A549 (cell line): ENCODE measurements around the gene CACFD1. TPM values are rescaled to one million over a fixed set of nuclear protein-coding genes. Genes with fewer than 3 reads are reported as not detected.

Source experiments
- ATAC-seq, 2 experiments: fragments of 200-7000 bp in 1 of 2; fragments of >200 bp in 1 of 2; cut with Nextera tagmentation in 1 of 2; cut with Tn5 transposase in 1 of 2; 3 replicates each; pipeline versions ENCODE4 v1.8.0 to v1.9.1; 2018 to 2020; ENCODE audit warnings: mild to moderate bottlenecking in 1 of 2, moderate library complexity in 1 of 2
- CTCF ChIA-PET: fragments of 300-600 bp; sonication (Branson Sonifier 250); formaldehyde crosslinking; extraction: SDS; loops from one replicate; lab custom pipeline; 2021; ENCODE audit warnings: antibody characterized with exemption, inconsistent platforms; lab: Yijun Ruan, JAX
- POLR2A ChIA-PET: fragments of 350-600 bp; formaldehyde crosslinking; extraction: SDS; loops from one replicate; lab custom pipeline; 2021; ENCODE audit warnings: antibody characterized with exemption, inconsistent platforms; lab: Yijun Ruan, JAX
- DNase-seq, 2 experiments: peaks; one replicate each; pipeline versions ENCODE4 v3.0.0 to v3.0.0-alpha.2; 2011 to 2016; ENCODE audit warnings: low read depth in 1 of 2, low spot score in 1 of 2
- FAIRE-seq: peaks from 2 replicates; lab custom pipeline; 2011; peaks lifted over from hg19 to GRCh38; lab: Jason Lieb, UNC
- H3K27ac ChIP-seq, 2 experiments: fragments of >200 bp; sonication (Bioruptor Twin); formaldehyde crosslinking; 3 replicates each; pipeline ENCODE4 v1.5.1; 2016 to 2017
- H3K4me1 ChIP-seq: fragments of >200 bp; sonication (Bioruptor Twin); formaldehyde crosslinking; 3 replicates; pipeline ENCODE4 v1.6.1; 2016
- H3K4me2 ChIP-seq: fragments of >200 bp; sonication (Bioruptor Twin); formaldehyde crosslinking; 3 replicates; pipeline ENCODE4 v1.6.1; 2016
- H3K4me3 ChIP-seq: fragments of >200 bp; sonication (Bioruptor Twin); formaldehyde crosslinking; 3 replicates; pipeline ENCODE4 v1.5.1; 2016
- H3K9me3 ChIP-seq: fragments of >200 bp; sonication (Bioruptor Twin); formaldehyde crosslinking; 3 replicates; pipeline ENCODE4 v1.6.1; 2016
- ATOH8 ChIP-seq: fragments of 250-450 bp; sonication (Bioruptor Pico); IDR thresholded peaks from 2 replicates; pipeline ENCODE4 v1.5.0; 2020; ENCODE audit warnings: low read depth, mild to moderate bottlenecking, moderate library complexity
- BCL3 ChIP-seq: fragments of >200 bp; sonication (Bioruptor Twin); formaldehyde crosslinking; IDR thresholded peaks from 3 replicates; pipeline ENCODE4 v1.6.1; 2016
- CHD4 ChIP-seq: fragments of 200-600 bp; sonication (generic); IDR thresholded peaks from 2 replicates; pipeline ENCODE4 v1.6.1; 2016; ENCODE audit warnings: antibody characterized with exemption, mild to moderate bottlenecking, borderline replicate concordance
- CTCF ChIP-seq: fragments of >200 bp; sonication (Bioruptor Twin); formaldehyde crosslinking; IDR thresholded peaks from 3 replicates; pipeline ENCODE4 v1.5.1; 2016
- E2F6 ChIP-seq: IDR thresholded peaks from 2 replicates; pipeline ENCODE4 v1.6.1; 2012; ENCODE audit warnings: low read depth, borderline replicate concordance
- EHF ChIP-seq: fragments of 250-450 bp; sonication (Bioruptor Pico); IDR thresholded peaks from 2 replicates; pipeline ENCODE4 v1.5.0; 2020; ENCODE audit warnings: mild to moderate bottlenecking
- FOSL2 ChIP-seq, 2 experiments: fragments of 450-650 bp in 1 of 2; fragments of >200 bp in 1 of 2; sonication (Bioruptor Twin) in 1 of 2; formaldehyde crosslinking; IDR thresholded peaks; 2 replicates each; pipeline versions ENCODE4 v1.5.0 to v1.6.1; 2016 to 2020; ENCODE audit warnings: mild to moderate bottlenecking in 1 of 2, moderate library complexity in 1 of 2
- GATA3 ChIP-seq: IDR thresholded peaks from 2 replicates; pipeline ENCODE4 v1.6.1; 2012; ENCODE audit warnings: borderline replicate concordance
- HOXA7 ChIP-seq: fragments of 250-450 bp; sonication (Bioruptor Pico); IDR thresholded peaks from 2 replicates; pipeline ENCODE4 v1.5.0; 2020; ENCODE audit warnings: mild to moderate bottlenecking, moderate library complexity
- HOXB5 ChIP-seq: fragments of 250-450 bp; sonication (Bioruptor Pico); IDR thresholded peaks from 2 replicates; pipeline ENCODE4 v1.5.0; 2020; ENCODE audit warnings: mild to moderate bottlenecking, moderate library complexity
- JUN ChIP-seq, 2 experiments: fragments of >200 bp; sonication (Bioruptor Twin); formaldehyde crosslinking; IDR thresholded peaks; 2 replicates in 1 of 2; 3 replicates in 1 of 2; pipeline ENCODE4 v1.6.1; 2016 to 2017
- KDM5A ChIP-seq: fragments of 200-600 bp; sonication (generic); IDR thresholded peaks from 2 replicates; pipeline ENCODE4 v1.6.1; 2016; ENCODE audit warnings: antibody characterized with exemption, mild to moderate bottlenecking
- MAX ChIP-seq: IDR thresholded peaks from 2 replicates; pipeline ENCODE4 v1.6.1; 2012
- MYC ChIP-seq: IDR thresholded peaks from 2 replicates; pipeline ENCODE4 v1.6.1; 2012; ENCODE audit warnings: mild to moderate bottlenecking, inconsistent platforms, low read length, improper control_type of control experiment, borderline replicate concordance
- NPAS2 ChIP-seq: fragments of 250-450 bp; sonication (Bioruptor Pico); IDR thresholded peaks from 2 replicates; pipeline ENCODE4 v1.8.0; 2022; ENCODE audit warnings: mild to moderate bottlenecking, moderate library complexity, borderline replicate concordance
- PBX3 ChIP-seq: IDR thresholded peaks from 2 replicates; pipeline ENCODE4 v1.6.1; 2012
- POLR2A ChIP-seq: IDR thresholded peaks from 2 replicates; pipeline ENCODE4 v1.6.1; 2012; ENCODE audit warnings: mild to moderate bottlenecking, low read length
- USF2 ChIP-seq: fragments of 450-650 bp; IDR thresholded peaks from 2 replicates; pipeline ENCODE4 v1.6.1; 2014; ENCODE audit warnings: antibody characterized with exemption
- ZFP36 ChIP-seq: fragments of 450-650 bp; IDR thresholded peaks from 2 replicates; pipeline ENCODE4 v1.6.1; 2014; ENCODE audit warnings: borderline replicate concordance; ENCODE audit not compliant: partially characterized antibody
- WGBS: methylation state at CpG from one replicate; pipeline ENCODE4 v1.1.6; 2017; ENCODE audit errors: missing lambda C conversion rate; 5-methylcytosine and 5-hydroxymethylcytosine counted together
- polyA plus RNA-seq, 4 experiments: library from polyadenylated mRNA; depleted of rRNA in 3 of 4; stranded (reverse); fragments of >200 nt; fragmentation: RNase III in 1 of 4; extraction: RNeasy Plus Mini Kit Qiagen cat#74134 plus additional on column Dnase treatment in 1 of 4; gene quantifications; 2 replicates in 3 of 4; 3 replicates in 1 of 4; pipeline ENCODE4 v1.2.3, GENCODE V29; 2011 to 2017

CACFD1 gene
- polyA plus RNA-seq, 2 of the 4 experiments (the other 2 are of a cell fraction) = 5.0 to 8.0 TPM

GRCh38 chr9:133478851-133479711, 19.3 kb downstream of the CACFD1 start, which contains the start of gene SLC2A6:
SLC2A6 (minus strand) TSS chr9:133479099; CDS start chr9:133479059, 40 bp downstream.
- POLR2A ChIA-PET = interaction anchor here (0.6 to 2.2 kb wide), 8 partner anchors 10 to 448 kb away, joined by 3 to 14 read pairs (median 3); partner anchors contain the start of genes CACFD1, GTF3C5, MED22 and RPL7A
- peak within 1 kb of the TSS; percentile 78 for H3K4me2 ChIP-seq
- no peaks in the 10 kb centered on the region for H3K9me3 ChIP-seq
- H3K27ac ChIP-seq = peak within 1 kb of the TSS; percentile 73 to 96
- 0% methylated on average over 16 of the region's 84 CpGs for WGBS
- TF ChIP-seq KDM5A (no peak), CTCF (no peak), MAX (peak; percentile 90), FOSL2 (IDR thresholded peaks at IDR 0.05) (no peak), FOSL2 (CRISPR knock-in tag; IDR thresholded peaks at IDR 0.05) (no peak), NPAS2 (no peak), GATA3 (no peak), EHF (CRISPR knock-in tag) (no peak), HOXA7 (CRISPR knock-in tag) (no peak), E2F6 (peak; percentile 88), JUN (IDR thresholded peaks at IDR 0.05) (peak in 1 of 2 experiments; percentile 54; a peak in 2 of 5 replicates), HOXB5 (no peak), ATOH8 (CRISPR knock-in tag) (0 out of 2 replicates have a peak, but pooled peaks have one; percentile 41), POLR2A (peak; percentile 63), PBX3 (no peak), USF2 (peak; percentile 26; the same call in 1 of the 2 replicates), CHD4 (no peak), BCL3 (peak; percentile 45; the same call in 1 of the 3 replicates), MYC (peak; percentile 37; the same call in 1 of the 2 replicates), ZFP36 (no peak)
- DNase-seq = peak; percentile 71 to 95
- peaks cover 12% of the 10 kb centered on the region for H3K4me1 ChIP-seq
- CTCF ChIA-PET = interaction anchor here (0.8 to 2.3 kb wide), 4 partner anchors 8 to 120 kb away, joined by 5 to 11 read pairs (median 5); no protein-coding TSS in a partner anchor
- peak within 1 kb of the TSS; percentile 58 for H3K4me3 ChIP-seq
- no peak for FAIRE-seq
- peak; percentile 93 to 99 for ATAC-seq
